GM12878 (cell line): ENCODE measurements around the gene TOR1A. TPM values are rescaled to one million over a fixed set of nuclear protein-coding genes. Genes with fewer than 3 reads are reported as not detected.

Experiments used
- ATAC-seq: fragments of 200-7000 bp; cut with Tn5 transposase; 3 replicates; pipeline ENCODE4 v1.9.1; 2020; ENCODE audit warnings: mild to moderate bottlenecking, moderate library complexity
- BruUV-seq: library from RNA; stranded (reverse); fragments of 400-500 nt; replicated peaks from 2 replicates; lab custom pipeline; 2021; lab: Mats Ljungman, UMichigan
- CTCF ChIA-PET: fragments of 300-600 bp; sonication (Branson Sonifier 250); formaldehyde crosslinking; extraction: SDS; loops from one replicate; lab custom pipeline; 2021; ENCODE audit warnings: inconsistent platforms; lab: Yijun Ruan, JAX
- POLR2A ChIA-PET: fragments of 350-600 bp; formaldehyde crosslinking; extraction: SDS; loops from one replicate; lab custom pipeline; 2021; ENCODE audit warnings: inconsistent platforms; lab: Charles Lee
- RAD21 ChIA-PET: fragments of 300-600 bp; sonication (Branson Sonifier 250); formaldehyde crosslinking; loops from one replicate; lab custom pipeline; 2023; ENCODE audit warnings: antibody characterized with exemption; ENCODE audit not compliant: unreplicated experiment; lab: Charles Lee
- SMC1A ChIA-PET: fragments of 300-600 bp; sonication (Branson Sonifier 250); formaldehyde crosslinking; loops from one replicate; lab custom pipeline; 2023; ENCODE audit not compliant: unreplicated experiment, uncharacterized antibody; lab: Charles Lee
- DNase-seq: peaks from one replicate; pipeline ENCODE4 v3.0.0-alpha.2; 2011; ENCODE audit warnings: low read depth, low spot score
- FAIRE-seq: peaks from 3 replicates; lab custom pipeline; 2011; peaks lifted over from hg19 to GRCh38; lab: Jason Lieb, UNC
- H2AFZ ChIP-seq: 2 replicates; pipeline ENCODE4 v1.6.0; 2011; ENCODE audit warnings: low read depth, low read length, control low read depth; ENCODE audit not compliant: control insufficient read depth
- H3K27ac ChIP-seq: 2 replicates; pipeline ENCODE4 v1.5.1; 2011; ENCODE audit warnings: control low read depth; ENCODE audit not compliant: control insufficient read depth, insufficient read depth
- H3K27me3 ChIP-seq, 2 experiments: replicated peaks in 1 of 2; 2 replicates each; pipeline versions ENCODE4 v1.6.0 to v1.6.1; 2011; ENCODE audit warnings: low read length in 1 of 2; ENCODE audit not compliant: control insufficient read depth in 2 of 2, insufficient read depth in 2 of 2
- H3K36me3 ChIP-seq, 2 experiments: 2 replicates each; pipeline ENCODE4 v1.5.1; 2011; ENCODE audit warnings: low read length in 1 of 2; ENCODE audit not compliant: control insufficient read depth in 2 of 2, insufficient read depth in 2 of 2
- H3K4me1 ChIP-seq: 2 replicates; pipeline ENCODE4 v1.6.1; 2011; ENCODE audit warnings: mild to moderate bottlenecking, low read length, moderate library complexity, mixed read lengths; ENCODE audit not compliant: control insufficient read depth, insufficient read depth
- H3K4me2 ChIP-seq: 2 replicates; pipeline ENCODE4 v1.6.0; 2011; ENCODE audit warnings: control low read depth; ENCODE audit not compliant: control insufficient read depth, insufficient read depth
- H3K4me3 ChIP-seq: fragments of 200-600 bp; sonication (generic); 2 replicates; pipeline ENCODE4 v1.5.1; 2016
- H3K79me2 ChIP-seq: 2 replicates; pipeline ENCODE4 v1.6.0; 2011; ENCODE audit warnings: low read length; ENCODE audit not compliant: control insufficient read depth, insufficient read depth
- H3K9ac ChIP-seq: 2 replicates; pipeline ENCODE4 v1.8.0; 2011; ENCODE audit warnings: low read length, control low read depth, mixed read lengths; ENCODE audit not compliant: control insufficient read depth, insufficient read depth
- H3K9me3 ChIP-seq: replicated peaks from 3 replicates; pipeline ENCODE4 v1.5.1; 2011; ENCODE audit warnings: mild to moderate bottlenecking, low read length; ENCODE audit not compliant: control insufficient read depth, insufficient read depth
- H4K20me1 ChIP-seq: 2 replicates; pipeline ENCODE4 v1.6.0; 2011; ENCODE audit not compliant: control insufficient read depth, insufficient read depth
- DPF2 ChIP-seq: fragments of 450-650 bp; IDR thresholded peaks from 2 replicates; pipeline ENCODE4 v1.6.1; 2017; ENCODE audit warnings: mild to moderate bottlenecking
- EED ChIP-seq: sonication (generic); IDR thresholded peaks from 2 replicates; pipeline ENCODE4 v1.6.1; 2016; ENCODE audit warnings: antibody characterized with exemption, low read depth
- EGR1 ChIP-seq, 2 experiments: IDR thresholded peaks; 1 replicate in 1 of 2; 2 replicates in 1 of 2; pipeline ENCODE4 v1.6.1; 2011 to 2012; ENCODE audit warnings: low read depth in 2 of 2, low read length in 2 of 2, borderline replicate concordance in 1 of 2, mild to moderate bottlenecking in 1 of 2, moderate library complexity in 1 of 2
- ESRRA ChIP-seq: IDR thresholded peaks from 2 replicates; pipeline ENCODE4 v1.6.1; 2012; ENCODE audit warnings: mild to moderate bottlenecking, low read length, improper control_type of control experiment
- HDAC2 ChIP-seq: fragments of 200-600 bp; sonication (generic); IDR thresholded peaks from 2 replicates; pipeline ENCODE4 v1.6.1; 2017
- NKRF ChIP-seq: fragments of 450-650 bp; conservative IDR thresholded peaks from 2 replicates; pipeline ENCODE4 v1.6.1; 2017; ENCODE audit warnings: mild to moderate bottlenecking, moderate library complexity
- NR2C2 ChIP-seq: IDR thresholded peaks from 2 replicates; pipeline ENCODE4 v1.6.1; 2011; ENCODE audit warnings: borderline replicate concordance, low read depth; ENCODE audit not compliant: control insufficient read depth, insufficient read length
- TAF1 ChIP-seq: IDR thresholded peaks from 2 replicates; pipeline ENCODE4 v1.6.1; 2011; ENCODE audit warnings: mild to moderate bottlenecking, low read depth, low read length, borderline replicate concordance
- TCF12 ChIP-seq: IDR thresholded peaks from 2 replicates; pipeline ENCODE4 v1.6.1; 2011; ENCODE audit warnings: low read depth, mild to moderate bottlenecking, low read length
- USF1 ChIP-seq: IDR thresholded peaks from 2 replicates; pipeline ENCODE4 v1.6.1; 2011; ENCODE audit warnings: borderline replicate concordance, low read depth, mild to moderate bottlenecking, moderate library complexity, mixed read lengths, low read length; ENCODE audit not compliant: insufficient read depth; ENCODE audit errors: extremely low read length
- YBX1 ChIP-seq: fragments of 450-650 bp; IDR thresholded peaks from 2 replicates; pipeline ENCODE4 v1.6.1; 2016; ENCODE audit warnings: antibody characterized with exemption
- WGBS: methylation state at CpG from one replicate; pipeline ENCODE4 v1.1.6; 2016; ENCODE audit warnings: low lambda C conversion rate; ENCODE audit not compliant: insufficient replicate concordance, insufficient coverage; ENCODE audit errors: missing lambda C conversion rate; 5-methylcytosine and 5-hydroxymethylcytosine counted together
- in situ Hi-C: fragments of 300-500 bp; cut with MboI; formaldehyde crosslinking; loops from 9 replicates; pipeline ENCODE4 v1.14.3; 2018; ENCODE audit warnings: mixed read lengths
- intact Hi-C: fragments of 100-400 bp; cut with micrococcal nuclease; formaldehyde crosslinking; loops from one replicate; pipeline ENCODE4 v1.14.2; 2022; ENCODE audit not compliant: unreplicated experiment
- microRNA-seq: library from miRNA; unstranded; fragments of <30 nt; microRNA quantifications from one replicate; pipeline ENCODE4, GENCODE V29; 2018
- polyA plus RNA-seq, 11 experiments: library from polyadenylated mRNA; depleted of rRNA in 4 of 11; unstranded in 6 of 11; stranded (reverse) in 5 of 11; fragments of >200 nt; fragmentation: Nextera tagmentation in 4 of 11; fragmentation: Illumina TruSeq in 1 of 11; extraction: Ambion mirVana in 4 of 11; extraction: Trizol in 1 of 11; gene quantifications; 1 replicate in 1 of 11; 2 replicates in 10 of 11; pipeline versions ENCODE4 v1.2.1 to v1.2.3, GENCODE V29; 2011 to 2016; ENCODE audit warnings: inconsistent platforms in 2 of 11, missing spikeins in 2 of 11, low read depth in 1 of 11
- small RNA-seq: library from RNA; depleted of rRNA; stranded (forward); fragments of <200 nt; gene quantifications from one replicate; pipeline ENCODE3, GENCODE V24; 2014
- total RNA-seq, 4 experiments: library from RNA; depleted of rRNA in 3 of 4; stranded (reverse); fragments of >200 nt in 3 of 4; fragmentation: Illumina TruSeq in 1 of 4; extraction: Trizol in 1 of 4; gene quantifications; 2 replicates each; pipeline versions ENCODE4 v1.2.1 to v1.2.3, GENCODE V29; 2013 to 2021

TOR1A gene
- total and polyA plus RNA-seq, 10 of the 15 experiments (the other 5 are each of a cell fraction or from before 2014, with no cell fraction given) = 3.2 to 60.8 (median 38.6) TPM

GRCh38 chr9:129762985-129763926, 60.7 kb downstream of the TOR1A start:
- Histone ChIP-seq H3K27me3 (no peaks in the 10 kb centered on the region), H3K27ac (no peak overlapping the region), H3K4me3 (no peak overlapping the region)
- in situ Hi-C loops = no loop called here
- ChIA-PET CTCF (interaction anchor here (0.6 kb wide), 1 partner anchor 1250 kb away, joined by 3 read pairs; no protein-coding TSS in a partner anchor), POLR2A (no interaction called here), SMC1A (interaction anchor here (1.4 kb wide), 1 partner anchor 18 kb away, joined by 4 read pairs; no protein-coding TSS in a partner anchor)
- ATAC-seq = no peak
- FAIRE-seq = no peak
- TF ChIP-seq ESRRA (no peak), DPF2 (no peak), EGR1 (IDR thresholded peaks at IDR 0.05; ENCODE audit: borderline replicate concordance in 1 of 2, low read depth in 2 of 2, low read length in 2 of 2) (no peak), TCF12 (no peak), TAF1 (no peak), NKRF (no peak), HDAC2 (no peak), YBX1 (no peak), NR2C2 (no peak), EED (no peak), USF1 (no peak)
- TF ChIP-seq, all 136 proteins: peak for 0
- no peaks in the 10 kb centered on the region for H3K4me1 ChIP-seq
- H2AFZ ChIP-seq = no peak overlapping the region
- 51% methylated on average over 13 of the region's 13 CpGs for WGBS
- no peaks in the 10 kb centered on the region for H3K9me3 ChIP-seq
- no peak overlapping the region for H3K9ac ChIP-seq
- H3K79me2 ChIP-seq = no peaks in the 10 kb centered on the region
- no peak overlapping the region for H3K4me2 ChIP-seq
- no TSS peak for BruUV-seq
- no peaks in the 10 kb centered on the region for H3K36me3 ChIP-seq
- intact Hi-C loops = no loop called here
- no peak for DNase-seq
- H4K20me1 ChIP-seq = no peaks in the 10 kb centered on the region
- RAD21 ChIA-PET = interaction anchor here (1.2 kb wide), 1 partner anchor 19 kb away, joined by 5 read pairs; no protein-coding TSS in a partner anchor

Small RNA genes lying within 50 kb of the gene (microRNA-seq; reads per million reads assigned to microRNA genes)
- not detected for gene MIR6855

Small RNA genes lying within 50 kb of the gene (small RNA-seq; reads per million reads assigned to genes)
- gene MIR6855 = 0.23 reads per million

Other genes starting within 250 kb of the TOR1A start
Only the 7 nearest of the 10 such genes appear.
- gene NTMT1, start 198.0 kb downstream of the TOR1A start, total RNA-seq (2014; rRNA removed) = 31.9 and 37.9 TPM in 2 replicates
- gene NTMT1, start 198.0 kb downstream of the TOR1A start, total RNA-seq (2014; rRNA removed; fragmentation: Illumina TruSeq; extraction: Trizol) = 25.2 and 26.3 TPM in 2 replicates
- 37.7 and 40.7 TPM in 2 replicates for gene NTMT1, start 198.0 kb downstream of the TOR1A start, total RNA-seq (2021)
- 26.9 and 47.1 TPM in 2 replicates for gene NTMT1, start 198.0 kb downstream of the TOR1A start, polyA plus RNA-seq (2011; rRNA removed)
- gene NTMT1, start 198.0 kb downstream of the TOR1A start, polyA plus RNA-seq (2014; fragmentation: Illumina TruSeq; extraction: Trizol) = 19.6 and 27.7 TPM in 2 replicates
- 10 to 100 TPM; 12.8 to 18.3 TPM for gene NTMT1, start 198.0 kb downstream of the TOR1A start, polyA plus RNA-seq (2014; fragmentation: Nextera tagmentation; extraction: Ambion mirVana)
- 47.6 and 54.2 TPM in 2 replicates for gene NTMT1, start 198.0 kb downstream of the TOR1A start, polyA plus RNA-seq (2014; rRNA removed)
- gene NTMT1, start 198.0 kb downstream of the TOR1A start, polyA plus RNA-seq (2016; fragmentation: Nextera tagmentation; extraction: Ambion mirVana) = 10 to 100 TPM; 78.3 to 85.4 TPM
- gene ASB6, start 182.0 kb downstream of the TOR1A start, total RNA-seq (2014; rRNA removed) = 11.1 and 11.4 TPM in 2 replicates
- 4.7 and 5.2 TPM in 2 replicates for gene ASB6, start 182.0 kb downstream of the TOR1A start, total RNA-seq (2014; rRNA removed; fragmentation: Illumina TruSeq; extraction: Trizol)
- gene ASB6, start 182.0 kb downstream of the TOR1A start, total RNA-seq (2021) = 15.1 and 15.2 TPM in 2 replicates
- 3.7 and 7.9 TPM in 2 replicates for gene ASB6, start 182.0 kb downstream of the TOR1A start, polyA plus RNA-seq (2011; rRNA removed)
- gene ASB6, start 182.0 kb downstream of the TOR1A start, polyA plus RNA-seq (2014; fragmentation: Illumina TruSeq; extraction: Trizol) = 3.6 and 8.3 TPM in 2 replicates
- gene ASB6, start 182.0 kb downstream of the TOR1A start, polyA plus RNA-seq (2014; fragmentation: Nextera tagmentation; extraction: Ambion mirVana) = 1 to 10 TPM in 1 of 2 experiments, under 1 TPM in 1; 0.80 to 1.1 TPM
- 15.8 and 16.3 TPM in 2 replicates for gene ASB6, start 182.0 kb downstream of the TOR1A start, polyA plus RNA-seq (2014; rRNA removed)
- 10 to 100 TPM; 15.8 to 18.2 TPM for gene ASB6, start 182.0 kb downstream of the TOR1A start, polyA plus RNA-seq (2016; fragmentation: Nextera tagmentation; extraction: Ambion mirVana)
- gene PRRX2, start 158.5 kb downstream of the TOR1A start, total RNA-seq (2014; rRNA removed) = not detected in 2 replicates
- gene PRRX2, start 158.5 kb downstream of the TOR1A start, total RNA-seq (2014; rRNA removed; fragmentation: Illumina TruSeq; extraction: Trizol) = not detected in 2 replicates
- not detected in 2 replicates for gene PRRX2, start 158.5 kb downstream of the TOR1A start, total RNA-seq (2021)
- not detected in 2 replicates for gene PRRX2, start 158.5 kb downstream of the TOR1A start, polyA plus RNA-seq (2011; rRNA removed)
- gene PRRX2, start 158.5 kb downstream of the TOR1A start, polyA plus RNA-seq (2014; fragmentation: Illumina TruSeq; extraction: Trizol) = not detected in 2 replicates
- not detected for gene PRRX2, start 158.5 kb downstream of the TOR1A start, polyA plus RNA-seq (2014; fragmentation: Nextera tagmentation; extraction: Ambion mirVana)
- gene PRRX2, start 158.5 kb downstream of the TOR1A start, polyA plus RNA-seq (2014; rRNA removed) = not detected in 2 replicates
- gene PRRX2, start 158.5 kb downstream of the TOR1A start, polyA plus RNA-seq (2016; fragmentation: Nextera tagmentation; extraction: Ambion mirVana) = not detected
- gene PTGES, start 71.1 kb downstream of the TOR1A start, total RNA-seq (2014; rRNA removed) = 0.11 TPM in 1 of 2 replicates, not detected in the other
- not detected in 2 replicates for gene PTGES, start 71.1 kb downstream of the TOR1A start, total RNA-seq (2014; rRNA removed; fragmentation: Illumina TruSeq; extraction: Trizol)
- not detected in 2 replicates for gene PTGES, start 71.1 kb downstream of the TOR1A start, total RNA-seq (2021)
- gene PTGES, start 71.1 kb downstream of the TOR1A start, polyA plus RNA-seq (2011; rRNA removed) = 0.37 and 0.57 TPM in 2 replicates
- gene PTGES, start 71.1 kb downstream of the TOR1A start, polyA plus RNA-seq (2014; fragmentation: Illumina TruSeq; extraction: Trizol) = not detected in 2 replicates
- not detected for gene PTGES, start 71.1 kb downstream of the TOR1A start, polyA plus RNA-seq (2014; fragmentation: Nextera tagmentation; extraction: Ambion mirVana)
- gene PTGES, start 71.1 kb downstream of the TOR1A start, polyA plus RNA-seq (2014; rRNA removed) = not detected in 2 replicates
- gene PTGES, start 71.1 kb downstream of the TOR1A start, polyA plus RNA-seq (2016; fragmentation: Nextera tagmentation; extraction: Ambion mirVana) = not detected
- 10.7 and 12.3 TPM in 2 replicates for gene TOR1B, start 21.0 kb downstream of the TOR1A start, total RNA-seq (2014; rRNA removed)
- gene TOR1B, start 21.0 kb downstream of the TOR1A start, total RNA-seq (2014; rRNA removed; fragmentation: Illumina TruSeq; extraction: Trizol) = 9.3 and 10.3 TPM in 2 replicates
- gene TOR1B, start 21.0 kb downstream of the TOR1A start, total RNA-seq (2021) = 11.3 and 11.6 TPM in 2 replicates
- 17.5 and 18.8 TPM in 2 replicates for gene TOR1B, start 21.0 kb downstream of the TOR1A start, polyA plus RNA-seq (2011; rRNA removed)
- 8.8 and 10.6 TPM in 2 replicates for gene TOR1B, start 21.0 kb downstream of the TOR1A start, polyA plus RNA-seq (2014; fragmentation: Illumina TruSeq; extraction: Trizol)
- gene TOR1B, start 21.0 kb downstream of the TOR1A start, polyA plus RNA-seq (2014; fragmentation: Nextera tagmentation; extraction: Ambion mirVana) = 1 to 10 TPM; 1.8 to 2.4 TPM
- 10.6 and 11.7 TPM in 2 replicates for gene TOR1B, start 21.0 kb downstream of the TOR1A start, polyA plus RNA-seq (2014; rRNA removed)
- gene TOR1B, start 21.0 kb downstream of the TOR1A start, polyA plus RNA-seq (2016; fragmentation: Nextera tagmentation; extraction: Ambion mirVana) = 1 to 10 TPM; 6.3 to 7.3 TPM
- gene C9orf78, start 11.1 kb upstream of the TOR1A start, total RNA-seq (2014; rRNA removed) = 32.6 and 36.7 TPM in 2 replicates
- gene C9orf78, start 11.1 kb upstream of the TOR1A start, total RNA-seq (2014; rRNA removed; fragmentation: Illumina TruSeq; extraction: Trizol) = 46.2 and 54.6 TPM in 2 replicates
- 18.9 and 23.0 TPM in 2 replicates for gene C9orf78, start 11.1 kb upstream of the TOR1A start, total RNA-seq (2021)
- gene C9orf78, start 11.1 kb upstream of the TOR1A start, polyA plus RNA-seq (2011; rRNA removed) = 41.8 and 60.7 TPM in 2 replicates
- gene C9orf78, start 11.1 kb upstream of the TOR1A start, polyA plus RNA-seq (2014; fragmentation: Illumina TruSeq; extraction: Trizol) = 52.4 and 53.3 TPM in 2 replicates
- gene C9orf78, start 11.1 kb upstream of the TOR1A start, polyA plus RNA-seq (2014; fragmentation: Nextera tagmentation; extraction: Ambion mirVana) = 10 to 100 TPM; 28.6 to 60.9 TPM
- gene C9orf78, start 11.1 kb upstream of the TOR1A start, polyA plus RNA-seq (2014; rRNA removed) = 37.5 and 40.0 TPM in 2 replicates
- gene C9orf78, start 11.1 kb upstream of the TOR1A start, polyA plus RNA-seq (2016; fragmentation: Nextera tagmentation; extraction: Ambion mirVana) = 10 to 100 TPM; 56.9 to 59.0 TPM
- gene USP20, start 11.3 kb upstream of the TOR1A start, total RNA-seq (2014; rRNA removed) = 10.7 and 14.4 TPM in 2 replicates
- gene USP20, start 11.3 kb upstream of the TOR1A start, total RNA-seq (2014; rRNA removed; fragmentation: Illumina TruSeq; extraction: Trizol) = 6.4 and 7.6 TPM in 2 replicates
- gene USP20, start 11.3 kb upstream of the TOR1A start, total RNA-seq (2021) = 23.0 and 23.3 TPM in 2 replicates
- gene USP20, start 11.3 kb upstream of the TOR1A start, polyA plus RNA-seq (2011; rRNA removed) = 4.0 and 7.5 TPM in 2 replicates
- gene USP20, start 11.3 kb upstream of the TOR1A start, polyA plus RNA-seq (2014; fragmentation: Illumina TruSeq; extraction: Trizol) = 2.6 and 6.1 TPM in 2 replicates
- gene USP20, start 11.3 kb upstream of the TOR1A start, polyA plus RNA-seq (2014; fragmentation: Nextera tagmentation; extraction: Ambion mirVana) = 1 to 10 TPM in 1 of 2 experiments, under 1 TPM in 1; 0.66 to 1.1 TPM
- gene USP20, start 11.3 kb upstream of the TOR1A start, polyA plus RNA-seq (2014; rRNA removed) = 15.8 and 23.0 TPM in 2 replicates
- 10 to 100 TPM; 22.3 to 22.9 TPM for gene USP20, start 11.3 kb upstream of the TOR1A start, polyA plus RNA-seq (2016; fragmentation: Nextera tagmentation; extraction: Ambion mirVana)